Measurements from ENCODE around the gene CEP41.

Gene CEP41

DNA sequence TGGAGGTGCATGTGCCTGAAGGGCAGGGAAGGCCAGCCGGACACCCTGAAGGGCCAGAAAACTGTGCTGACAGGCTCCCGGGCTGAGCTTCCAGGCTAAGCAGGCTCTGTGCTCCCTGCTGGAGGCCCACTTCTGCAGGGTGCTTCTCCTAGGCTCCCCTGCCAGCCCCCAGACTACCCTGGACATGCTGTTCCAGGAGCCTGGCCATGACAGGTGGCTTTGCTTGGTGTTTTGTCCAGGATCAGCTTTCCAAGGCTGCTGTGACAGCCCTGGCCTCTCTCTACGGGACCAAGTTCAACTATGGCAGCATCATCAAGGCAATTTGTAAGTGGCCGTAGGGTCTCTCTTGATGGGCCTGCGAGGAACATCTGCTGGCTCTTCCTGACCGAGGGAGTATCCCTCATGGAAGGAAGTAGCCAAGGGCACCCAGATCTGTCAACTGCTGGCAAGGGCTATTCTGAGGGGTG lies 55.2 kb downstream of the CEP41 start:
- TF ChIP-seq ESRRG (CRISPR knock-in tag; IDR thresholded peaks at IDR 0.05) (no peak), ZFP3 (CRISPR knock-in tag; IDR thresholded peaks at IDR 0.05) (no peak), ZNF565 (CRISPR knock-in tag; conservative IDR thresholded peaks at IDR 0.05; ENCODE audit: low read depth) (no peak), ZFP30 (CRISPR knock-in tag; IDR thresholded peaks at IDR 0.05) (no peak), ZNF70 (CRISPR knock-in tag; IDR thresholded peaks at IDR 0.05) (no peak), CSDC2 (CRISPR knock-in tag; IDR thresholded peaks at IDR 0.05) (no peak), TOX (CRISPR knock-in tag; IDR thresholded peaks at IDR 0.05; ENCODE audit: borderline replicate concordance) (no peak), GLIS3 (CRISPR knock-in tag; IDR thresholded peaks at IDR 0.05) (no peak), RARB (CRISPR knock-in tag; IDR thresholded peaks at IDR 0.05) (no peak), ISL1 (CRISPR knock-in tag; IDR thresholded peaks at IDR 0.05) (no peak)
- TF ChIP-seq, protein P1, sequence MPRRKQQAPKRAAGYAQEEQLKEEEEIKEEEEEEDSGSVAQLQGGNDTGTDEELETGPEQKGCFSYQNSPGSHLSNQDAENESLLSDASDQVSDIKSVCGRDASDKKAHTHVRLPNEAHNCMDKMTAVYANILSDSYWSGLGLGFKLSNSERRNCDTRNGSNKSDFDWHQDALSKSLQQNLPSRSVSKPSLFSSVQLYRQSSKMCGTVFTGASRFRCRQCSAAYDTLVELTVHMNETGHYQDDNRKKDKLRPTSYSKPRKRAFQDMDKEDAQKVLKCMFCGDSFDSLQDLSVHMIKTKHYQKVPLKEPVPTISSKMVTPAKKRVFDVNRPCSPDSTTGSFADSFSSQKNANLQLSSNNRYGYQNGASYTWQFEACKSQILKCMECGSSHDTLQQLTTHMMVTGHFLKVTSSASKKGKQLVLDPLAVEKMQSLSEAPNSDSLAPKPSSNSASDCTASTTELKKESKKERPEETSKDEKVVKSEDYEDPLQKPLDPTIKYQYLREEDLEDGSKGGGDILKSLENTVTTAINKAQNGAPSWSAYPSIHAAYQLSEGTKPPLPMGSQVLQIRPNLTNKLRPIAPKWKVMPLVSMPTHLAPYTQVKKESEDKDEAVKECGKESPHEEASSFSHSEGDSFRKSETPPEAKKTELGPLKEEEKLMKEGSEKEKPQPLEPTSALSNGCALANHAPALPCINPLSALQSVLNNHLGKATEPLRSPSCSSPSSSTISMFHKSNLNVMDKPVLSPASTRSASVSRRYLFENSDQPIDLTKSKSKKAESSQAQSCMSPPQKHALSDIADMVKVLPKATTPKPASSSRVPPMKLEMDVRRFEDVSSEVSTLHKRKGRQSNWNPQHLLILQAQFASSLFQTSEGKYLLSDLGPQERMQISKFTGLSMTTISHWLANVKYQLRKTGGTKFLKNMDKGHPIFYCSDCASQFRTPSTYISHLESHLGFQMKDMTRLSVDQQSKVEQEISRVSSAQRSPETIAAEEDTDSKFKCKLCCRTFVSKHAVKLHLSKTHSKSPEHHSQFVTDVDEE (CRISPR knock-in tag; IDR thresholded peaks at IDR 0.05): no peak
- TF ChIP-seq, protein P2, sequence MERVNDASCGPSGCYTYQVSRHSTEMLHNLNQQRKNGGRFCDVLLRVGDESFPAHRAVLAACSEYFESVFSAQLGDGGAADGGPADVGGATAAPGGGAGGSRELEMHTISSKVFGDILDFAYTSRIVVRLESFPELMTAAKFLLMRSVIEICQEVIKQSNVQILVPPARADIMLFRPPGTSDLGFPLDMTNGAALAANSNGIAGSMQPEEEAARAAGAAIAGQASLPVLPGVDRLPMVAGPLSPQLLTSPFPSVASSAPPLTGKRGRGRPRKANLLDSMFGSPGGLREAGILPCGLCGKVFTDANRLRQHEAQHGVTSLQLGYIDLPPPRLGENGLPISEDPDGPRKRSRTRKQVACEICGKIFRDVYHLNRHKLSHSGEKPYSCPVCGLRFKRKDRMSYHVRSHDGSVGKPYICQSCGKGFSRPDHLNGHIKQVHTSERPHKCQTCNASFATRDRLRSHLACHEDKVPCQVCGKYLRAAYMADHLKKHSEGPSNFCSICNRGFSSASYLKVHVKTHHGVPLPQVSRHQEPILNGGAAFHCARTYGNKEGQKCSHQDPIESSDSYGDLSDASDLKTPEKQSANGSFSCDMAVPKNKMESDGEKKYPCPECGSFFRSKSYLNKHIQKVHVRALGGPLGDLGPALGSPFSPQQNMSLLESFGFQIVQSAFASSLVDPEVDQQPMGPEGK (CRISPR knock-in tag; IDR thresholded peaks at IDR 0.05; ENCODE audit: borderline replicate concordance): no peak
- TF ChIP-seq, protein P3, sequence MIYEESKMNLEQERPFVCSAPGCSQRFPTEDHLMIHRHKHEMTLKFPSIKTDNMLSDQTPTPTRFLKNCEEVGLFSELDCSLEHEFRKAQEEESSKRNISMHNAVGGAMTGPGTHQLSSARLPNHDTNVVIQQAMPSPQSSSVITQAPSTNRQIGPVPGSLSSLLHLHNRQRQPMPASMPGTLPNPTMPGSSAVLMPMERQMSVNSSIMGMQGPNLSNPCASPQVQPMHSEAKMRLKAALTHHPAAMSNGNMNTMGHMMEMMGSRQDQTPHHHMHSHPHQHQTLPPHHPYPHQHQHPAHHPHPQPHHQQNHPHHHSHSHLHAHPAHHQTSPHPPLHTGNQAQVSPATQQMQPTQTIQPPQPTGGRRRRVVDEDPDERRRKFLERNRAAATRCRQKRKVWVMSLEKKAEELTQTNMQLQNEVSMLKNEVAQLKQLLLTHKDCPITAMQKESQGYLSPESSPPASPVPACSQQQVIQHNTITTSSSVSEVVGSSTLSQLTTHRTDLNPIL (CRISPR knock-in tag; IDR thresholded peaks at IDR 0.05; ENCODE audit: low read depth): no peak
- ATAC-seq: no peak

DNA sequence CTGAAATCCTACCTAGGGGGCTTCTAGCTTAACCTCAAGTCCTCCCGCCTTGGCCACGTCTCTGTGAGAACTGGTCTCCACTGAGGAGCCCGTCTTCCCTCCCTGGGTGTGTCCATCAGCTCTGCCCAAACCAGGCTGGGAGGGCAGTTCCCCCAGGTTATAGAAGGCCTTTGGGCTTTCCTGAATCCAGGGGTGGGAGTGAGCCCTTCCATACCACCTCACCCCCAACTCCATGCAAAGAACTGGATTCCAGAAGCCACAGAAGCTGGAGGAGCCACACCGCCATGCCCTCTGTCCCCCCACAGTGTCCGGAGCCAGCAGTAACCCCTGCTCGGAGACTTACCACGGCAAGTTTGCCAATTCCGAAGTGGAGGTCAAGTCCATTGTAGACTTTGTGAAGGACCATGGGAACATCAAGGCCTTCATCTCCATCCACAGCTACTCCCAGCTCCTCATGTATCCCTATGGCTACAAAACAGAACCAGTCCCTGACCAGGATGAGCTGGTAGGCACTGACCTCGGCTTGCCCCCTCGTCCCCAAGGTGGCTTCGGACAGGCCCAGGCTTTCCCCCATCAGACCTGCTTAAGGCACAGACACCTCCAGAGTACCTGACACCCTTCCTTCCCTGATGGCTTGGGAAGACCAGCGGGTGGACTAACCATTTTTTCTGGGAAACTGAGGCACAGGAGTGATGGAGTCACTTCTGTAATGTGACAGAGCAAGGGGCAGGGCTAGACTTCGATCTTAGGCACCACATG lies 55.8 kb downstream of the CEP41 start:
- no peak for TF ChIP-seq ISL1 (CRISPR knock-in tag; IDR thresholded peaks at IDR 0.05)
- TF ChIP-seq OSR1 (CRISPR knock-in tag; IDR thresholded peaks at IDR 0.05): no peak
- no peak for TF ChIP-seq ZNF565 (CRISPR knock-in tag; conservative IDR thresholded peaks at IDR 0.05; ENCODE audit: low read depth)
- TF ChIP-seq TOX (CRISPR knock-in tag; IDR thresholded peaks at IDR 0.05; ENCODE audit: borderline replicate concordance): no peak
- TF ChIP-seq, protein P4, sequence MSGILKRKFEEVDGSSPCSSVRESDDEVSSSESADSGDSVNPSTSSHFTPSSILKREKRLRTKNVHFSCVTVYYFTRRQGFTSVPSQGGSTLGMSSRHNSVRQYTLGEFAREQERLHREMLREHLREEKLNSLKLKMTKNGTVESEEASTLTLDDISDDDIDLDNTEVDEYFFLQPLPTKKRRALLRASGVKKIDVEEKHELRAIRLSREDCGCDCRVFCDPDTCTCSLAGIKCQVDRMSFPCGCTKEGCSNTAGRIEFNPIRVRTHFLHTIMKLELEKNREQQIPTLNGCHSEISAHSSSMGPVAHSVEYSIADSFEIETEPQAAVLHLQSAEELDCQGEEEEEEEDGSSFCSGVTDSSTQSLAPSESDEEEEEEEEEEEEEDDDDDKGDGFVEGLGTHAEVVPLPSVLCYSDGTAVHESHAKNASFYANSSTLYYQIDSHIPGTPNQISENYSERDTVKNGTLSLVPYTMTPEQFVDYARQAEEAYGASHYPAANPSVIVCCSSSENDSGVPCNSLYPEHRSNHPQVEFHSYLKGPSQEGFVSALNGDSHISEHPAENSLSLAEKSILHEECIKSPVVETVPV (CRISPR knock-in tag; IDR thresholded peaks at IDR 0.05): no peak
- no peak for TF ChIP-seq SNAI2 (CRISPR knock-in tag; IDR thresholded peaks at IDR 0.05)
- no peak for TF ChIP-seq ARNTL (CRISPR knock-in tag; IDR thresholded peaks at IDR 0.05; ENCODE audit: borderline replicate concordance, low read depth)
- TF ChIP-seq, protein P5, sequence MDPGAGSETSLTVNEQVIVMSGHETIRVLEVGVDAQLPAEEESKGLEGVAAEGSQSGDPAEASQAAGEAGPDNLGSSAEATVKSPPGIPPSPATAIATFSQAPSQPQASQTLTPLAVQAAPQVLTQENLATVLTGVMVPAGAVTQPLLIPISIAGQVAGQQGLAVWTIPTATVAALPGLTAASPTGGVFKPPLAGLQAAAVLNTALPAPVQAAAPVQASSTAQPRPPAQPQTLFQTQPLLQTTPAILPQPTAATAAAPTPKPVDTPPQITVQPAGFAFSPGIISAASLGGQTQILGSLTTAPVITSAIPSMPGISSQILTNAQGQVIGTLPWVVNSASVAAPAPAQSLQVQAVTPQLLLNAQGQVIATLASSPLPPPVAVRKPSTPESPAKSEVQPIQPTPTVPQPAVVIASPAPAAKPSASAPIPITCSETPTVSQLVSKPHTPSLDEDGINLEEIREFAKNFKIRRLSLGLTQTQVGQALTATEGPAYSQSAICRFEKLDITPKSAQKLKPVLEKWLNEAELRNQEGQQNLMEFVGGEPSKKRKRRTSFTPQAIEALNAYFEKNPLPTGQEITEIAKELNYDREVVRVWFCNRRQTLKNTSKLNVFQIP (CRISPR knock-in tag; IDR thresholded peaks at IDR 0.05; ENCODE audit: borderline replicate concordance, low read depth): no peak
- TF ChIP-seq CSDC2 (CRISPR knock-in tag; IDR thresholded peaks at IDR 0.05): no peak
- no peak for TF ChIP-seq ZFP30 (CRISPR knock-in tag; IDR thresholded peaks at IDR 0.05)
- no peak for TF ChIP-seq ZC3H10 (CRISPR knock-in tag; IDR thresholded peaks at IDR 0.05)
- no peak for TF ChIP-seq ZFP3 (CRISPR knock-in tag; IDR thresholded peaks at IDR 0.05)
- no peak for TF ChIP-seq TCF4 (CRISPR knock-in tag; IDR thresholded peaks at IDR 0.05; ENCODE audit: borderline replicate concordance)
- no peak for TF ChIP-seq PPARA (CRISPR knock-in tag; IDR thresholded peaks at IDR 0.05; ENCODE audit: borderline replicate concordance)
- no peak for TF ChIP-seq ZNF8 (CRISPR knock-in tag; IDR thresholded peaks at IDR 0.05)
- no peak for ATAC-seq

All from SK-N-SH treated with all-trans-retinoic acid at 6 μM for 48 hours (cell line).